T-helper 17 cell (primary cell): ENCODE data around the gene B4GALNT1. TPM values are rescaled to one million over a fixed set of nuclear protein-coding genes. Genes with fewer than 3 reads are reported as not detected.
"Not testable (repeated sequence)": the region's sequence is repeated elsewhere in the genome, so short reads cannot be mapped to it uniquely, and the experiment has no call there.

Experiments
- ATAC-seq: fragments of 150-1000 bp; cut with Tn5 transposase; 2 replicates; pipeline ENCODE4 v1.10.0; 2021; ENCODE audit warnings: mild to moderate bottlenecking, moderate library complexity
- DNase-seq, 3 donors: peaks; one replicate each; pipeline versions ENCODE4 v3.0.0 to v3.0.0-alpha.2; 2020 to 2021
- H3K9me3 ChIP-seq: one replicate; pipeline ENCODE4 v1.7.0; 2013; ENCODE audit warnings: low read length, mild to moderate bottlenecking; ENCODE audit not compliant: control insufficient read depth, poor library complexity, severe bottlenecking
- H3K27ac Mint-ChIP-seq: one replicate; pipeline ENCODE4 v1.8.0; 2022; ENCODE audit warnings: mild to moderate bottlenecking, moderate library complexity, mixed read lengths
- H3K27me3 Mint-ChIP-seq: one replicate; pipeline ENCODE4 v1.8.0; 2022; ENCODE audit warnings: mixed read lengths
- H3K36me3 Mint-ChIP-seq: one replicate; pipeline ENCODE4 v1.8.0; 2022; ENCODE audit warnings: low read depth, mixed read lengths
- H3K4me1 Mint-ChIP-seq: one replicate; pipeline ENCODE4 v1.8.0; 2022; ENCODE audit warnings: mild to moderate bottlenecking, mixed read lengths
- H3K4me3 Mint-ChIP-seq: one replicate; pipeline ENCODE4 v1.8.0; 2022; ENCODE audit warnings: mild to moderate bottlenecking, moderate library complexity, mixed read lengths
- total RNA-seq, 4 donors: library from RNA in 2 of 4; stranded (reverse) in 2 of 4; gene quantifications; one replicate each; pipeline ENCODE4 v1.2.3 and lab custom pipeline; 2022 to 2026

Gene B4GALNT1
- total RNA-seq, 2 donors from 2014 or later, result not detected

GRCh38 chr12:57655541-57656240 lies 22.7 kb upstream of the B4GALNT1 start:
- no peak overlapping the region for H3K27ac Mint-ChIP-seq
- H3K9me3 ChIP-seq, result no peaks in the 10 kb centered on the region
- no peaks in the 10 kb centered on the region for H3K4me1 Mint-ChIP-seq
- peaks cover 17% of the 10 kb centered on the region for H3K27me3 Mint-ChIP-seq
- H3K4me3 Mint-ChIP-seq, result no peak overlapping the region
- DNase-seq (no peak), ATAC-seq (no peak)
- no peaks in the 10 kb centered on the region for H3K36me3 Mint-ChIP-seq

GRCh38 chr12:57654042-57654441 lies 21.0 kb upstream of the B4GALNT1 start:
- H3K9me3 ChIP-seq, result no peaks in the 10 kb centered on the region
- Mint-ChIP-seq H3K4me3 (no peak overlapping the region), H3K4me1 (no peaks in the 10 kb centered on the region), H3K36me3 (no peaks in the 10 kb centered on the region), H3K27me3 (peaks cover 15% of the 10 kb centered on the region), H3K27ac (no peak overlapping the region)
- DNase-seq, result no peak
- no peak for ATAC-seq

GRCh38 chr12:57646659-57647049 lies 13.7 kb upstream of the B4GALNT1 start:
- DNase-seq, result not testable (repeated sequence)

GRCh38 chr12:57645990-57646658 lies 13.1 kb upstream of the B4GALNT1 start:
- not testable (repeated sequence) for H3K4me1 Mint-ChIP-seq, DNase-seq, ATAC-seq

More at GRCh38 chr12:57646659-57647049, 13.7 kb upstream of the B4GALNT1 start:
- not testable (repeated sequence) for H3K4me1 Mint-ChIP-seq, ATAC-seq, H3K27ac Mint-ChIP-seq, H3K4me3 Mint-ChIP-seq, H3K36me3 Mint-ChIP-seq, H3K9me3 ChIP-seq
- H3K27me3 Mint-ChIP-seq, result peaks cover 13% of the 10 kb centered on the region

GRCh38 chr12:57641699-57642442 lies 8.9 kb upstream of the B4GALNT1 start:
- Mint-ChIP-seq H3K27ac (no peak overlapping the region), H3K4me1 (no peaks in the 10 kb centered on the region), H3K27me3 (peaks cover 43% of the 10 kb centered on the region), H3K4me3 (no peak overlapping the region), H3K36me3 (no peaks in the 10 kb centered on the region)
- ATAC-seq (no peak), DNase-seq (no peak)
- H3K9me3 ChIP-seq, result no peaks in the 10 kb centered on the region

More at GRCh38 chr12:57645990-57646658, 13.1 kb upstream of the B4GALNT1 start:
- not testable (repeated sequence) for H3K36me3 Mint-ChIP-seq, H3K27ac Mint-ChIP-seq, H3K9me3 ChIP-seq, H3K4me3 Mint-ChIP-seq
- peaks cover 17% of the 10 kb centered on the region for H3K27me3 Mint-ChIP-seq

- H3K27ac Mint-ChIP-seq, result no peak overlapping the region
- H3K9me3 ChIP-seq, result no peaks in the 10 kb centered on the region
- H3K27me3 Mint-ChIP-seq, result peaks cover 43% of the 10 kb centered on the region
- H3K4me1 Mint-ChIP-seq, result no peaks in the 10 kb centered on the region
- no peaks in the 10 kb centered on the region for H3K36me3 Mint-ChIP-seq
- ATAC-seq, result no peak
- no peak for DNase-seq
- no peak overlapping the region for H3K4me3 Mint-ChIP-seq
Observed at GRCh38 chr12:57640175-57641042, 7.4 kb upstream of the B4GALNT1 start.

- H3K4me1 Mint-ChIP-seq, result peaks cover 4% of the 10 kb centered on the region
- no peaks in the 10 kb centered on the region for H3K36me3 Mint-ChIP-seq
- ATAC-seq (no peak), DNase-seq (no peak)
- no peak overlapping the region for H3K4me3 Mint-ChIP-seq
- H3K27ac Mint-ChIP-seq, result no peak overlapping the region
- no peaks in the 10 kb centered on the region for H3K9me3 ChIP-seq
- H3K27me3 Mint-ChIP-seq, result peaks cover 48% of the 10 kb centered on the region
Observed at GRCh38 chr12:57638096-57638495, 5.1 kb upstream of the B4GALNT1 start.

- H3K4me3 Mint-ChIP-seq, result no peak overlapping the region
- DNase-seq (no peak), ATAC-seq (no peak)
- H3K36me3 Mint-ChIP-seq, result no peaks in the 10 kb centered on the region
- H3K27me3 Mint-ChIP-seq, result peaks cover 42% of the 10 kb centered on the region
- no peaks in the 10 kb centered on the region for H3K9me3 ChIP-seq
- H3K27ac Mint-ChIP-seq, result no peak overlapping the region
- H3K4me1 Mint-ChIP-seq, result peaks cover 5% of the 10 kb centered on the region
Observed at GRCh38 chr12:57637364-57637763, 4.4 kb upstream of the B4GALNT1 start.

- not testable (repeated sequence) for H3K4me1 Mint-ChIP-seq, H3K9me3 ChIP-seq, H3K4me3 Mint-ChIP-seq, ATAC-seq, DNase-seq, H3K36me3 Mint-ChIP-seq, H3K27ac Mint-ChIP-seq
- H3K27me3 Mint-ChIP-seq, result peaks cover 42% of the 10 kb centered on the region
Observed at GRCh38 chr12:57636731-57637130, 3.7 kb upstream of the B4GALNT1 start.

- ATAC-seq, result peak; percentile 51
- H3K27ac Mint-ChIP-seq, result no peak overlapping the region
Observed at GRCh38 chr12:57632073-57632957, 686 bp downstream of the B4GALNT1 start.

GRCh38 chr12:57631566-57632072 lies 1.4 kb downstream of the B4GALNT1 start:
- H3K4me1 Mint-ChIP-seq, result peaks cover 18% of the 10 kb centered on the region
- H3K4me3 Mint-ChIP-seq, result peak overlapping the region; percentile 12
- no peak overlapping the region for H3K27ac Mint-ChIP-seq
- DNase-seq (no peak), ATAC-seq (no peak)
- H3K27me3 Mint-ChIP-seq, result peaks cover 58% of the 10 kb centered on the region
- H3K9me3 ChIP-seq, result no peaks in the 10 kb centered on the region
- H3K36me3 Mint-ChIP-seq, result peaks cover 3% of the 10 kb centered on the region

More at GRCh38 chr12:57632073-57632957, 686 bp downstream of the B4GALNT1 start:
- H3K9me3 ChIP-seq, result no peaks in the 10 kb centered on the region
- Mint-ChIP-seq H3K4me1 (peaks cover 14% of the 10 kb centered on the region), H3K36me3 (peaks cover 3% of the 10 kb centered on the region), H3K27me3 (peaks cover 52% of the 10 kb centered on the region), H3K4me3 (peak overlapping the region; percentile 85)
- DNase-seq, result no peak
